ENCODE measurements around the gene SCTR.

- TF ChIP-seq CTCF (IDR thresholded peaks at IDR 0.05 in 8 of 11, conservative IDR thresholded peaks at IDR 0.05 in 3 of 11), result no peak
- no peak for TF ChIP-seq POLR2A (IDR thresholded peaks at IDR 0.05)
Measured at GRCh38 chr2:119478188-119478977, 45.9 kb downstream of the SCTR start.
